Nephron (organoid): Measurements from ENCODE around the gene TRIB2.
A peak's percentile ranks its signal among the peaks of the same experiment; 100 is the strongest.

Source experiments
- H3K27ac Mint-ChIP-seq, 3 experiments: 2 replicates each; pipeline ENCODE4 v1.8.0; 2020; ENCODE audit warnings: mixed read lengths in 3 of 3, mild to moderate bottlenecking in 2 of 3, moderate library complexity in 1 of 3
- H3K27me3 Mint-ChIP-seq: 2 replicates; pipeline ENCODE4 v1.8.0; 2021; ENCODE audit warnings: low read depth, mild to moderate bottlenecking, moderate library complexity, mixed read lengths
- H3K36me3 Mint-ChIP-seq: 2 replicates; pipeline ENCODE4 v1.8.0; 2020; ENCODE audit warnings: low read depth, mixed read lengths
- H3K4me1 Mint-ChIP-seq: 2 replicates; pipeline ENCODE4 v1.8.0; 2020; ENCODE audit warnings: mixed read lengths
- H3K4me3 Mint-ChIP-seq, 3 experiments: 2 replicates each; pipeline ENCODE4 v1.8.0; 2020; ENCODE audit warnings: mild to moderate bottlenecking in 3 of 3, mixed read lengths in 3 of 3, moderate library complexity in 2 of 3
- H3K9me3 Mint-ChIP-seq: 2 replicates; pipeline ENCODE4 v1.8.0; 2020; ENCODE audit warnings: mixed read lengths
- CTCF ChIP-seq, 3 experiments: fragments of 200-600 bp; sonication (generic); IDR thresholded peaks; one replicate each; pipeline ENCODE4 v1.5.0; 2021; ENCODE audit warnings: antibody characterized with exemption in 3 of 3; ENCODE audit not compliant: unreplicated experiment in 3 of 3

Gene TRIB2

DNA sequence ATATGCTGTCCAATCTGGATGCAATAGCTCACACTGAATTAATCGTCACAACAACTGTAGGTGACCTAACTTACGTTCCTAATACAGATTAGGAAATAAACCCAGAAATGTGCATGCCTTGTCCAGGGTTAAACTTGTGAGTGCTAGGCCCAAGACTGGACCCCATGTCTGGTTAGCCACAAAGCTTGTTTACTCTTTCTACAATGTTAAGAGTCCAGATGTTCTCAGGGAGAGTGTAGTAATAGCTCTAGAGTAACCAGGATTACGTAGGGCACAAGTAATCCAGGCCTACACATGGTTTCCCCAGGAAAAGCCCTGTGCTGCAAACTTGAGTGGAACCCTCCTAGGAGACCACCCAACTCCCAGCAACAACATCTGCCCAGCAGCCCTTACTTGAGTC is 26.2 kb downstream of the TRIB2 start:
- Mint-ChIP-seq H3K27ac (peak overlapping the region in 1 of 3 experiments; percentile 66), H3K4me3 (no peak overlapping the region), H3K27me3 (no peaks in the 10 kb centered on the region), H3K9me3 (peaks cover under 1% of the 10 kb centered on the region), H3K36me3 (peaks cover 53% of the 10 kb centered on the region), H3K4me1 (no peaks in the 10 kb centered on the region)
- no peak for TF ChIP-seq CTCF (IDR thresholded peaks at IDR 0.05; ENCODE audit: unreplicated experiment in 3 of 3)

DNA sequence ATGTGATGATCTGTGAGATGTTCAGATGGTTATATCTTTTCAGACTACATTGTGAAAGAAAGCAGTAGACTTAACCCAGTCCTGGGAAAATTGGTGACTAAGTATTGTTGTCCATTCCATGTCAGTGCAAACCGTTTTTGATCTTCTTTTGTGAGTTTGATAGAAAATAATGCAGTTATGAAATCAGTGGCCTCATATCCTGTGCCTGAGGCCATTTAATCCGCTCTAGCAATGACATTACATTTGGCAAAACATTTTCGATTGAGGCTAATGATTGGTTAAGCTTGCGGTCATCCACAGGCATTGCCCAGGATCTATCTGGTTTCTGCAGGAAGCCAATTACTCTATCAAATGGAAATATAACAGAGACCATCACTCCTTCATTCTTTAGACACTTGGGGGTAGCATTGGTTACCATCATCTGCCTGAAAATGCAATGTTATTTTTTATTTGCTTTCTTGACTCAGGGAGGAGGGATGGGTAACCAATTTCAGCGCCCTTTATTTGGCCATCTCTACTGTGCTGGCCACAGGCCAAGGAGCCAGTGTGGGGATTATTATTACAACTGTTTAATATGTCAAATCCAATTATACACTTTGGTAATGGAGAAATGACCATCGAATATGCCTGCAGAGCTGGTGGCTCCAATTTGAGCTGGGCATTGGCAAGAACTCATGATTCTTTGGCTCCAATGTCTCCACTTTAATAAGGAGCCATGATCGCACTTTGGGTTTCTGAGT is 33.6 kb downstream of the TRIB2 start:
- no peak overlapping the region for H3K27ac Mint-ChIP-seq
- H3K36me3 Mint-ChIP-seq: no peaks in the 10 kb centered on the region
- H3K9me3 Mint-ChIP-seq: peaks cover 8% of the 10 kb centered on the region
- TF ChIP-seq CTCF (IDR thresholded peaks at IDR 0.05; ENCODE audit: unreplicated experiment in 3 of 3): no peak
- no peak overlapping the region for H3K4me3 Mint-ChIP-seq
- H3K27me3 Mint-ChIP-seq: no peaks in the 10 kb centered on the region
- H3K4me1 Mint-ChIP-seq: no peaks in the 10 kb centered on the region

GRCh38 chr2:12754643-12755042 is 37.9 kb downstream of the TRIB2 start:
- no peaks in the 10 kb centered on the region for H3K36me3 Mint-ChIP-seq
- no peak overlapping the region for H3K27ac Mint-ChIP-seq
- H3K4me3 Mint-ChIP-seq: no peak overlapping the region
- no peaks in the 10 kb centered on the region for H3K27me3 Mint-ChIP-seq
- H3K9me3 Mint-ChIP-seq: no peaks in the 10 kb centered on the region
- no peak for TF ChIP-seq CTCF (IDR thresholded peaks at IDR 0.05; ENCODE audit: unreplicated experiment in 3 of 3)
- peaks cover 3% of the 10 kb centered on the region for H3K4me1 Mint-ChIP-seq

DNA sequence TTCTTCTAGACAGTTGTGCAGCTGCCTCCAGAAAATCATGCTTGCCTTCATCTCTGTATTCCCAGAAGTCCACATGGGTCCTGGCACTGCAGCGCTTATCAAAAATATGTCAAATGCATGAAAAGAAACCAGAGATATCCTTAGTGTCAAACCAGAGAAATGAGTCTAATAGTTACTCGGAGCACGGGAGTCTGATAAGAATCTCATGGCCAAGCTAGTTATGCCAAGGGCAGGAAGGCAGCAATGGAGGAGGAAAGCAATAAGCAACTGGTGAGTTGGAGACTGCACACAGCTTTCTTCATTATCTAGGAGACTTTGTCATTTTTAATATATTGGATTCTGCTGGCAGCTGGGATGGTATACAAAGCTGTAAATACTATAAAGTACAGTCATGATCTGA is 38.6 kb downstream of the TRIB2 start:
- H3K27me3 Mint-ChIP-seq: no peaks in the 10 kb centered on the region
- H3K27ac Mint-ChIP-seq: no peak overlapping the region
- H3K36me3 Mint-ChIP-seq: no peaks in the 10 kb centered on the region
- no peak overlapping the region for H3K4me3 Mint-ChIP-seq
- H3K4me1 Mint-ChIP-seq: peaks cover 3% of the 10 kb centered on the region
- no peak for TF ChIP-seq CTCF (IDR thresholded peaks at IDR 0.05; ENCODE audit: unreplicated experiment in 3 of 3)
- no peaks in the 10 kb centered on the region for H3K9me3 Mint-ChIP-seq

DNA sequence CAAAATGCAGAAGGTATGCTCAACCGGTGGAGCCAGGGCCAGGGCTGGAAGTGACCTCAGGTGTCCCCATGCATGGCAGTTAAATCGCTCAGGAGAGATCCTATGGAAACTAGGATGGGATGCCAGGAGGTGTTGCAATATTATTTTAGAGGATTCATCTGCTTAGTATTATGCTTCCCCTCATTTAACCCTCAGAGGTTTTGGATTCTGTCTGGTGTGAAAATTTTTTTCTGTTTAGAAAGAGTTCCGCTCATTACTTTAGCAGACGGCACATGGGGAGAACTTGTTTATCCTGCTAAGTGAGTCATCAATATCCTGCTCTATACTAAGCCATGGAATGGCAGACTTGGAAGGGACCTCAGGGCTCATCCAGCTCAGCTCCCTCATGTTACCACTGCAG is 42.5 kb downstream of the TRIB2 start:
- no peak for TF ChIP-seq CTCF (IDR thresholded peaks at IDR 0.05; ENCODE audit: unreplicated experiment in 3 of 3)
- Mint-ChIP-seq H3K27ac (no peak overlapping the region), H3K4me1 (peaks cover 13% of the 10 kb centered on the region), H3K27me3 (peaks cover 5% of the 10 kb centered on the region), H3K9me3 (no peaks in the 10 kb centered on the region), H3K36me3 (no peaks in the 10 kb centered on the region), H3K4me3 (no peak overlapping the region)

- Mint-ChIP-seq H3K9me3 (no peaks in the 10 kb centered on the region), H3K36me3 (no peaks in the 10 kb centered on the region), H3K4me3 (no peak overlapping the region), H3K27ac (no peak overlapping the region), H3K27me3 (peaks cover 5% of the 10 kb centered on the region), H3K4me1 (peaks cover 16% of the 10 kb centered on the region)
- no peak for TF ChIP-seq CTCF (IDR thresholded peaks at IDR 0.05; ENCODE audit: unreplicated experiment in 3 of 3)
These were observed 44.4 kb downstream of the TRIB2 start for GRCh38 chr2:12761104-12761503.
